ENCODE measurements around the gene PTPN1.
"Not testable (repeated sequence)": the region's sequence is repeated elsewhere in the genome, so short reads cannot be mapped to it uniquely, and the experiment has no call there.

Gene PTPN1

GRCh38 chr20:50535162-50535561 lies 25.0 kb downstream of the PTPN1 start:
- no peak for DNase-seq

GRCh38 chr20:50536333-50536732 lies 26.1 kb downstream of the PTPN1 start:
- DNase-seq = no peak

- DNase-seq = no peak
Observed at GRCh38 chr20:50537546-50538201, 27.5 kb downstream of the PTPN1 start.

GRCh38 chr20:50538276-50538675 lies 28.1 kb downstream of the PTPN1 start:
- no peak for DNase-seq

- not testable (repeated sequence) for DNase-seq
Observed at GRCh38 chr20:50539798-50540197, 29.6 kb downstream of the PTPN1 start.

GRCh38 chr20:50540620-50541605 lies 30.7 kb downstream of the PTPN1 start:
- DNase-seq = no peak

GRCh38 chr20:50541606-50542041 lies 31.4 kb downstream of the PTPN1 start:
- DNase-seq = no peak

GRCh38 chr20:50543326-50543725 lies 33.1 kb downstream of the PTPN1 start:
- DNase-seq = no peak

- no peak for DNase-seq
Observed at GRCh38 chr20:50545126-50545525, 34.9 kb downstream of the PTPN1 start.

- no peak for DNase-seq
Observed at GRCh38 chr20:50546729-50547314, 36.6 kb downstream of the PTPN1 start.

- DNase-seq = no peak
Observed at GRCh38 chr20:50547964-50548363, 37.8 kb downstream of the PTPN1 start.

GRCh38 chr20:50548396-50548795 lies 38.2 kb downstream of the PTPN1 start:
- no peak for DNase-seq

- no peak for DNase-seq
Observed at GRCh38 chr20:50550531-50550930, 40.3 kb downstream of the PTPN1 start.

GRCh38 chr20:50551288-50551687 lies 41.1 kb downstream of the PTPN1 start:
- no peak for DNase-seq

GRCh38 chr20:50552979-50553378 lies 42.8 kb downstream of the PTPN1 start:
- DNase-seq = no peak

- DNase-seq = no peak
Observed at GRCh38 chr20:50554694-50555579, 44.8 kb downstream of the PTPN1 start.

- DNase-seq = no peak
Observed at GRCh38 chr20:50555662-50556061, 45.5 kb downstream of the PTPN1 start.

GRCh38 chr20:50557549-50558134 lies 47.5 kb downstream of the PTPN1 start:
- DNase-seq = no peak

- no peak for DNase-seq
Observed at GRCh38 chr20:50558483-50558925, 48.3 kb downstream of the PTPN1 start.

GRCh38 chr20:50559149-50559548 lies 49.0 kb downstream of the PTPN1 start:
- no peak for DNase-seq

GRCh38 chr20:50559856-50560638 lies 49.9 kb downstream of the PTPN1 start:
- DNase-seq = no peak

All from activated CD4-positive, alpha-beta T cell treated with anti-CD3 and anti-CD28 coated beads, Interleukin-2, amount 50 U/mL, for 1 hour (primary cell).